T-helper 1 cell treated with Interleukin-12 subunit alpha and Interleukin-12 subunit beta and Interleukin-4 antibody, amounts not matched to agents 30 μg/mL and 1 μg/mL, for 36 hours (primary cell): Measurements from ENCODE around the gene FRMD1.

Source experiments
- H3K27ac Mint-ChIP-seq: one replicate; pipeline ENCODE4 v1.8.0; 2021; ENCODE audit warnings: mild to moderate bottlenecking, mixed read lengths
- H3K27me3 Mint-ChIP-seq: one replicate; pipeline ENCODE4 v1.8.0; 2021; ENCODE audit warnings: low read depth, mixed read lengths
- H3K36me3 Mint-ChIP-seq: one replicate; pipeline ENCODE4 v1.8.0; 2021; ENCODE audit warnings: low read depth, mixed read lengths
- H3K4me1 Mint-ChIP-seq: one replicate; pipeline ENCODE4 v1.8.0; 2021; ENCODE audit warnings: low read depth, mixed read lengths
- H3K4me3 Mint-ChIP-seq: one replicate; pipeline ENCODE4 v1.8.0; 2021; ENCODE audit warnings: mild to moderate bottlenecking, moderate library complexity, mixed read lengths
- H3K9me3 Mint-ChIP-seq: one replicate; pipeline ENCODE4 v1.8.0; 2021; ENCODE audit warnings: mixed read lengths

The FRMD1 gene

GRCh38 chr6:168033791-168034190 lies 45.2 kb downstream of the FRMD1 start:
- no peak overlapping the region for H3K27ac Mint-ChIP-seq
- peaks cover 10% of the 10 kb centered on the region for H3K4me1 Mint-ChIP-seq
- H3K27me3 Mint-ChIP-seq: peaks cover 26% of the 10 kb centered on the region
- peaks cover 2% of the 10 kb centered on the region for H3K36me3 Mint-ChIP-seq
- H3K9me3 Mint-ChIP-seq: peaks cover 15% of the 10 kb centered on the region
- H3K4me3 Mint-ChIP-seq: no peak overlapping the region

- peaks cover 10% of the 10 kb centered on the region for H3K4me1 Mint-ChIP-seq
- peaks cover 26% of the 10 kb centered on the region for H3K27me3 Mint-ChIP-seq
- H3K9me3 Mint-ChIP-seq: peaks cover 5% of the 10 kb centered on the region
- H3K4me3 Mint-ChIP-seq: no peak overlapping the region
- no peaks in the 10 kb centered on the region for H3K36me3 Mint-ChIP-seq
- no peak overlapping the region for H3K27ac Mint-ChIP-seq
Measured at GRCh38 chr6:168032005-168032760, 46.8 kb downstream of the FRMD1 start.

GRCh38 chr6:168031411-168031971 lies 47.5 kb downstream of the FRMD1 start:
- Mint-ChIP-seq H3K4me1 (peaks cover 9% of the 10 kb centered on the region), H3K36me3 (no peaks in the 10 kb centered on the region), H3K27ac (no peak overlapping the region)

GRCh38 chr6:168030908-168031307 lies 48.1 kb downstream of the FRMD1 start:
- Mint-ChIP-seq H3K9me3 (peaks cover 4% of the 10 kb centered on the region), H3K36me3 (no peaks in the 10 kb centered on the region), H3K4me3 (no peak overlapping the region), H3K4me1 (peaks cover 5% of the 10 kb centered on the region), H3K27me3 (peaks cover 20% of the 10 kb centered on the region), H3K27ac (no peak overlapping the region)

More at GRCh38 chr6:168031411-168031971, 47.5 kb downstream of the FRMD1 start:
- no peak overlapping the region for H3K4me3 Mint-ChIP-seq
- H3K9me3 Mint-ChIP-seq: peaks cover 4% of the 10 kb centered on the region
- H3K27me3 Mint-ChIP-seq: peaks cover 25% of the 10 kb centered on the region

GRCh38 chr6:168030218-168030746 lies 48.7 kb downstream of the FRMD1 start:
- H3K27ac Mint-ChIP-seq: no peak overlapping the region
- peaks cover 4% of the 10 kb centered on the region for H3K9me3 Mint-ChIP-seq
- no peaks in the 10 kb centered on the region for H3K36me3 Mint-ChIP-seq
- H3K4me1 Mint-ChIP-seq: peaks cover 1% of the 10 kb centered on the region
- peaks cover 13% of the 10 kb centered on the region for H3K27me3 Mint-ChIP-seq
- no peak overlapping the region for H3K4me3 Mint-ChIP-seq

- Mint-ChIP-seq H3K9me3 (peaks cover 1% of the 10 kb centered on the region), H3K27me3 (peaks cover 7% of the 10 kb centered on the region), H3K4me1 (peaks cover 1% of the 10 kb centered on the region), H3K4me3 (no peak overlapping the region), H3K36me3 (no peaks in the 10 kb centered on the region), H3K27ac (no peak overlapping the region)
Measured at GRCh38 chr6:168029459-168030217, 49.4 kb downstream of the FRMD1 start.

- Mint-ChIP-seq H3K27ac (no peak overlapping the region), H3K36me3 (no peaks in the 10 kb centered on the region), H3K27me3 (no peaks in the 10 kb centered on the region), H3K4me1 (peaks cover 1% of the 10 kb centered on the region), H3K4me3 (no peak overlapping the region), H3K9me3 (no peaks in the 10 kb centered on the region)
Measured at GRCh38 chr6:168028181-168028580, 50.8 kb downstream of the FRMD1 start.

- peaks cover 1% of the 10 kb centered on the region for H3K4me1 Mint-ChIP-seq
- no peak overlapping the region for H3K4me3 Mint-ChIP-seq
- no peak overlapping the region for H3K27ac Mint-ChIP-seq
- H3K27me3 Mint-ChIP-seq: no peaks in the 10 kb centered on the region
- no peaks in the 10 kb centered on the region for H3K36me3 Mint-ChIP-seq
- H3K9me3 Mint-ChIP-seq: no peaks in the 10 kb centered on the region
Measured at GRCh38 chr6:168027521-168027920, 51.5 kb downstream of the FRMD1 start.

- Mint-ChIP-seq H3K4me1 (no peaks in the 10 kb centered on the region), H3K4me3 (no peak overlapping the region), H3K9me3 (no peaks in the 10 kb centered on the region), H3K27ac (no peak overlapping the region), H3K36me3 (no peaks in the 10 kb centered on the region), H3K27me3 (peaks cover 3% of the 10 kb centered on the region)
Measured at GRCh38 chr6:168026925-168027324, 52.1 kb downstream of the FRMD1 start.

- no peaks in the 10 kb centered on the region for H3K36me3 Mint-ChIP-seq
- peaks cover 3% of the 10 kb centered on the region for H3K27me3 Mint-ChIP-seq
- H3K4me1 Mint-ChIP-seq: no peaks in the 10 kb centered on the region
- H3K4me3 Mint-ChIP-seq: no peak overlapping the region
- no peaks in the 10 kb centered on the region for H3K9me3 Mint-ChIP-seq
- no peak overlapping the region for H3K27ac Mint-ChIP-seq
Measured at GRCh38 chr6:168025831-168026710, 52.9 kb downstream of the FRMD1 start.

- no peaks in the 10 kb centered on the region for H3K9me3 Mint-ChIP-seq
- H3K4me3 Mint-ChIP-seq: no peak overlapping the region
- H3K27ac Mint-ChIP-seq: no peak overlapping the region
- no peaks in the 10 kb centered on the region for H3K4me1 Mint-ChIP-seq
- peaks cover 3% of the 10 kb centered on the region for H3K27me3 Mint-ChIP-seq
- H3K36me3 Mint-ChIP-seq: no peaks in the 10 kb centered on the region
Measured at GRCh38 chr6:168024951-168025510, 54.0 kb downstream of the FRMD1 start.

- Mint-ChIP-seq H3K4me1 (no peaks in the 10 kb centered on the region), H3K9me3 (peaks cover 6% of the 10 kb centered on the region)
Measured at GRCh38 chr6:168022488-168023321, 56.3 kb downstream of the FRMD1 start.

GRCh38 chr6:168021581-168021980 lies 57.4 kb downstream of the FRMD1 start:
- Mint-ChIP-seq H3K9me3 (peaks cover 6% of the 10 kb centered on the region), H3K4me1 (no peaks in the 10 kb centered on the region), H3K27ac (no peak overlapping the region), H3K4me3 (no peak overlapping the region), H3K36me3 (no peaks in the 10 kb centered on the region), H3K27me3 (peaks cover 3% of the 10 kb centered on the region)

More at GRCh38 chr6:168022488-168023321, 56.3 kb downstream of the FRMD1 start:
- Mint-ChIP-seq H3K27me3 (peaks cover 3% of the 10 kb centered on the region), H3K36me3 (no peaks in the 10 kb centered on the region), H3K4me3 (no peak overlapping the region), H3K27ac (no peak overlapping the region)
